HEK293 (cell line): ENCODE results near the gene EVX1.

ENCODE experiments used
- CTCF ChIA-PET: fragments of 350-600 bp; formaldehyde crosslinking; extraction: SDS; loops from one replicate; lab custom pipeline; 2021; ENCODE audit warnings: antibody characterized with exemption; lab: Yijun Ruan, JAX
- POLR2A ChIA-PET: fragments of 300-600 bp; formaldehyde crosslinking; extraction: SDS; loops from one replicate; lab custom pipeline; 2020; ENCODE audit warnings: antibody characterized with exemption, inconsistent platforms; lab: Yijun Ruan, JAX
- H3K27ac ChIP-seq: fragments of 200-500 bp; sonication (Bioruptor generic); 2 replicates; pipeline ENCODE4 v1.5.1; 2014; ENCODE audit warnings: low read depth, low read length, control low read depth, inconsistent platforms; ENCODE audit errors: extremely low read depth
- H3K36me3 ChIP-seq, 2 experiments: fragments of 200-500 bp in 1 of 2; sonication (Bioruptor generic) in 1 of 2; 1 replicate in 1 of 2; 2 replicates in 1 of 2; pipeline ENCODE4 v1.5.1; 2014 to 2017; ENCODE audit warnings: inconsistent platforms in 2 of 2, low read length in 2 of 2; ENCODE audit not compliant: control insufficient read depth in 2 of 2, insufficient read depth in 1 of 2
- H3K4me1 ChIP-seq: fragments of 200-500 bp; sonication (Bioruptor generic); 2 replicates; pipeline ENCODE4 v1.5.1; 2014; ENCODE audit warnings: mild to moderate bottlenecking, low read length, inconsistent platforms; ENCODE audit not compliant: control insufficient read depth, insufficient read depth
- H3K4me3 ChIP-seq: 2 replicates; pipeline ENCODE4 v1.5.1; 2011; ENCODE audit warnings: low read depth, mild to moderate bottlenecking, control low read depth, low read length, moderate library complexity
- H3K9me3 ChIP-seq: fragments of 200-500 bp; sonication (Bioruptor generic); 2 replicates; pipeline ENCODE4 v1.5.1; 2014; ENCODE audit warnings: low read depth, low read length, inconsistent platforms; ENCODE audit not compliant: control insufficient read depth, insufficient read depth
- GLI2 ChIP-seq: fragments of 450-650 bp; formaldehyde crosslinking; IDR thresholded peaks from 2 replicates; pipeline ENCODE4; 2017; ENCODE audit warnings: missing biosample characterization, missing genetic modification characterization, low read depth, borderline replicate concordance
- HOXD13 ChIP-seq: sonication (generic); formaldehyde crosslinking; IDR thresholded peaks from 2 replicates; pipeline ENCODE4 v1.8.0; 2022; ENCODE audit warnings: missing genetic modification reagents, borderline replicate concordance
- MZF1 ChIP-seq: fragments of 450-650 bp; formaldehyde crosslinking; IDR thresholded peaks from 2 replicates; pipeline ENCODE4 v1.5.1; 2017; ENCODE audit warnings: missing biosample characterization, missing genetic modification characterization, borderline replicate concordance
- ZBTB44 ChIP-seq: fragments of 450-650 bp; IDR thresholded peaks from 2 replicates; pipeline ENCODE4 v1.5.1; 2018; ENCODE audit warnings: missing biosample characterization, mild to moderate bottlenecking, missing genetic modification characterization
- ZBTB7A ChIP-seq: fragments of 450-650 bp; formaldehyde crosslinking; IDR thresholded peaks from 2 replicates; pipeline ENCODE4 v1.5.1; 2016; ENCODE audit warnings: low read depth, missing biosample characterization, missing genetic modification characterization
- ZNF184 ChIP-seq: fragments of 450-650 bp; IDR thresholded peaks from 2 replicates; pipeline ENCODE4 v1.5.1; 2018; ENCODE audit warnings: missing biosample characterization, mild to moderate bottlenecking, missing genetic modification characterization
- ZNF560 ChIP-seq: fragments of 450-650 bp; formaldehyde crosslinking; IDR thresholded peaks from 2 replicates; pipeline ENCODE4 v1.5.1; 2017; ENCODE audit warnings: missing biosample characterization, missing genetic modification characterization, borderline replicate concordance
- ZNF707 ChIP-seq: fragments of 450-650 bp; formaldehyde crosslinking; IDR thresholded peaks from 2 replicates; pipeline ENCODE4 v1.5.1; 2016; ENCODE audit warnings: missing biosample characterization, missing genetic modification characterization
- TF ChIP-seq, protein P1 (sequence below): fragments of 450-650 bp; formaldehyde crosslinking; IDR thresholded peaks from 2 replicates; pipeline ENCODE4 v1.5.1; 2017; ENCODE audit warnings: missing biosample characterization, missing genetic modification characterization
- TF ChIP-seq, protein P2 (sequence below): fragments of 450-650 bp; formaldehyde crosslinking; IDR thresholded peaks from 2 replicates; pipeline ENCODE4 v1.5.1; 2016; ENCODE audit warnings: missing biosample characterization, missing genetic modification characterization

The EVX1 gene

DNA sequence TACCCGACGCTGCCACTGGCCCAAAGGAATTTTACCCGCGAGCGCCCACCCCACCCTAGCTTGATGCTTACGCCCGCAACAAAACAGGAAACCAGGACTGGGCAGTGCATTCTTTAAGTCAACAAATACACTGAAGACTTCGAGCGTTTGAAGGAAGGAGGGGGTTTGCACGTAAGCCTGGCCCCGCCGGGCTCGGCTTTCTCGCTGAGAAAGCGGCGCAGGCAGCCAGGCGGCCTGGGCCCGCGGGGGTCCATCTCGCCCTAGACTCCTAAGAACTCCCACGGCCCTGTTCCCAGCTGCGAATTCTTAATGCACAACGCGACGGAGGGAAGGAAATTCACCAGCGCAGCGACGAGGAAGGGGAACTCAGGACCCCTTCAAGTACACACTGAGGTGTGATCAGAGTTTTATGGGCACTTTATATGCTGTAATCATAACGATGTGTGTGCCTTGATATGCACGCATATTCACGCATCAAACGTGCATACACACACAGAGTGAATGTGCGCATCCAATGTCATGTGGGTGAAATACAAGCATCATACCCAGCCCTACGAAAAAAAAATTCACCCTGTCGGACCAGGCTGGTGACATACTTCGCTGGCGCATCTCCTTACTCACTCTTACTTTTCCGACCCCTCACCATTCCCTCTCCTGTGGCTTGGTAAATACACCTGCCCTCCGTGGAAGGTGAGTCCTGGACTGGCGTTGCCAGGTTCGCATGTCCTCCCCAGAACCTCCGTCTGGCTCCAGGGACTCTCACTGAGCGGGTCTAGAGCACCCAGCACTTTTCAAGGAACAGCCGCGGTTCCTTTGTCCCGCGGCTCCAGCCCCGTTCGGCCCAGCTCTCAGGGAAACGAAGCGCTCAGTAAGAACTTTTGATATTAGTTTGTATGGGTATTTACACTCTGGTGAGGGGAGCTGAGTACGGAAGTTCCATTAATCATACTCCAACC, 37.0 kb upstream of the EVX1 start:
- TF ChIP-seq HOXD13 (no peak), GLI2 (tag by site-specific recombination) (no peak)
- TF ChIP-seq, all 188 proteins: peak for 0
- Histone ChIP-seq H3K9me3 (no peaks in the 10 kb centered on the region), H3K4me3 (no peak overlapping the region), H3K4me1 (peaks cover 11% of the 10 kb centered on the region), H3K27ac (no peak overlapping the region), H3K36me3 (no peaks in the 10 kb centered on the region)
- CTCF ChIA-PET = interaction anchor here (0.5 kb wide), 1 partner anchor 1990 kb away, joined by 4 read pairs; no protein-coding TSS in a partner anchor
- POLR2A ChIA-PET = no interaction called here

- CTCF ChIA-PET = interaction anchor here (0.9 to 1.8 kb wide), 3 partner anchors 10 to 813 kb away, joined by 3 to 6 read pairs (median 5); no protein-coding TSS in a partner anchor
- Histone ChIP-seq H3K9me3 (no peaks in the 10 kb centered on the region), H3K4me1 (peaks cover 4% of the 10 kb centered on the region; the same call in 1 of the 2 replicates), H3K36me3 (no peaks in the 10 kb centered on the region), H3K4me3 (no peak overlapping the region), H3K27ac (no peak overlapping the region)
- TF ChIP-seq, protein P1, sequence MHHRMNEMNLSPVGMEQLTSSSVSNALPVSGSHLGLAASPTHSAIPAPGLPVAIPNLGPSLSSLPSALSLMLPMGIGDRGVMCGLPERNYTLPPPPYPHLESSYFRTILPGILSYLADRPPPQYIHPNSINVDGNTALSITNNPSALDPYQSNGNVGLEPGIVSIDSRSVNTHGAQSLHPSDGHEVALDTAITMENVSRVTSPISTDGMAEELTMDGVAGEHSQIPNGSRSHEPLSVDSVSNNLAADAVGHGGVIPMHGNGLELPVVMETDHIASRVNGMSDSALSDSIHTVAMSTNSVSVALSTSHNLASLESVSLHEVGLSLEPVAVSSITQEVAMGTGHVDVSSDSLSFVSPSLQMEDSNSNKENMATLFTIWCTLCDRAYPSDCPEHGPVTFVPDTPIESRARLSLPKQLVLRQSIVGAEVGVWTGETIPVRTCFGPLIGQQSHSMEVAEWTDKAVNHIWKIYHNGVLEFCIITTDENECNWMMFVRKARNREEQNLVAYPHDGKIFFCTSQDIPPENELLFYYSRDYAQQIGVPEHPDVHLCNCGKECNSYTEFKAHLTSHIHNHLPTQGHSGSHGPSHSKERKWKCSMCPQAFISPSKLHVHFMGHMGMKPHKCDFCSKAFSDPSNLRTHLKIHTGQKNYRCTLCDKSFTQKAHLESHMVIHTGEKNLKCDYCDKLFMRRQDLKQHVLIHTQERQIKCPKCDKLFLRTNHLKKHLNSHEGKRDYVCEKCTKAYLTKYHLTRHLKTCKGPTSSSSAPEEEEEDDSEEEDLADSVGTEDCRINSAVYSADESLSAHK (tag by site-specific recombination) = no peak
- TF ChIP-seq ZNF560 (tag by site-specific recombination) (no peak), ZBTB44 (tag by site-specific recombination) (no peak), ZNF707 (tag by site-specific recombination) (no peak), ZNF184 (tag by site-specific recombination) (no peak), ZBTB7A (tag by site-specific recombination) (no peak)
- TF ChIP-seq, protein P2, sequence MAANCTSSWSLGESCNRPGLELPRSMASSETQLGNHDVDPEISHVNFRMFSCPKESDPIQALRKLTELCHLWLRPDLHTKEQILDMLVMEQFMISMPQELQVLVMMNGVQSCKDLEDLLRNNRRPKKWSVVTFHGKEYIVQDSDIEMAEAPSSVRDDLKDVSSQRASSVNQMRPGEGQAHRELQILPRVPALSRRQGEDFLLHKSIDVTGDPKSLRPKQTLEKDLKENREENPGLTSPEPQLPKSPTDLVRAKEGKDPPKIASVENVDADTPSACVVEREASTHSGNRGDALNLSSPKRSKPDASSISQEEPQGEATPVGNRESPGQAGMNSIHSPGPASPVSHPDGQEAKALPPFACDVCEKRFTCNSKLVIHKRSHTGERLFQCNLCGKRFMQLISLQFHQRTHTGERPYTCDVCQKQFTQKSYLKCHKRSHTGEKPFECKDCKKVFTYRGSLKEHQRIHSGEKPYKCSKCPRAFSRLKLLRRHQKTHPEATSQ = no peak
- POLR2A ChIA-PET = interaction anchor here (0.7 kb wide), 1 partner anchor 12 kb away, joined by 3 read pairs; no protein-coding TSS in a partner anchor
Observed at GRCh38 chr7:27207348-27207985, 35.1 kb upstream of the EVX1 start.

DNA sequence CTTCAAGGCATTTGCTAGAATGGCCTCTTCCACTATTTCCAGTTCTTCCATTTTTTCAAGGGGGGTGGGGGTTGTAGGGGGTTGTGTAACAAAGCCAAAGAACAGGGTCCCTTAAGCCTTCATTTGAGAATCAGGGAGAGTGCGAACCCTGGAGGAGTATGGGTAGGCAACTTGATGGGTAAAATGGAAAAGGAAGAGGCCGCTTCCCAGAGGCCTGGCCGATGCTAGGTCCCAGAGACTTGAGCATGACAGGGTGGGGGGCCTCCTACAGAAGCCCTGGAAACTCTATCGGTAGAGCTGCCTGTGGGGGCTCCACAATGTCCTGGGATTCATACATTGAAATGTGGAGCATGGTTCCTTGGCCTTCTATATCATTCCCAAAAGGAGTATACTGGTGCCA, 33.6 kb upstream of the EVX1 start:
- Histone ChIP-seq H3K27ac (no peak overlapping the region), H3K4me1 (peaks cover 8% of the 10 kb centered on the region; the same call in 1 of the 2 replicates), H3K9me3 (no peaks in the 10 kb centered on the region), H3K36me3 (no peaks in the 10 kb centered on the region), H3K4me3 (no peak overlapping the region)
- ChIA-PET POLR2A (interaction anchor here (0.6 to 1.0 kb wide), 2 partner anchors 9 to 53 kb away, joined by 3 read pairs; partner anchors contain the start of gene HOXA13), CTCF (interaction anchor here (0.6 to 0.7 kb wide), 3 partner anchors 322 to 398 kb away, joined by 3 read pairs; no protein-coding TSS in a partner anchor)
- no peak for TF ChIP-seq MZF1 (tag by site-specific recombination)
